ENCODE measurements around the gene HPD. TPM values are rescaled to one million over a fixed set of nuclear protein-coding genes. Genes with fewer than 3 reads are reported as not detected.

Gene HPD
- total and polyA plus RNA-seq, 2 donors (not counting 3 experiments of a cell fraction or from before 2014, with no cell fraction given): not detected

GRCh38 chr12:121858318-121858661, 369 bp downstream of the HPD start:
- CTCF ChIA-PET: no interaction called here
- no peaks in the 10 kb centered on the region for H3K79me2 ChIP-seq (ENCODE audit: control insufficient read depth, insufficient read depth, low read length)

More at GRCh38 chr12:121858318-121858661, 369 bp downstream of the HPD start:
- H3K27ac ChIP-seq (ENCODE audit: insufficient read depth, low read depth, low read length): no peak overlapping the region
- DNase-seq (ENCODE audit: low read depth, low spot score): no peak
- no peak overlapping the region for H3K4me2 ChIP-seq (ENCODE audit: insufficient read depth, low read length)
- dilution Hi-C loops (cut with MboI; ENCODE audit: extremely low pct_ligation_motif_present, low sequenced_read_pairs): no loop called here
- no peak for FAIRE-seq
- no peaks in the 10 kb centered on the region for H4K20me1 ChIP-seq (replicated peaks; ENCODE audit: control insufficient read depth, extremely low read depth, insufficient read depth, low read length)
- H3K4me1 ChIP-seq (ENCODE audit: control insufficient read depth, extremely low read depth, insufficient read depth, low read length): no peaks in the 10 kb centered on the region
- no peak overlapping the region for H2AFZ ChIP-seq (ENCODE audit: low read depth, low read length)
- no peaks in the 10 kb centered on the region for H3K36me3 ChIP-seq (ENCODE audit: control insufficient read depth in 2 of 2, extremely low read depth in 1 of 2, insufficient read depth in 2 of 2, low read length in 2 of 2)
- intact Hi-C loops (cut with micrococcal nuclease): no loop called here
- H3K4me3 ChIP-seq (replicated peaks in 1 of 3; ENCODE audit: insufficient read depth in 1 of 3, low read depth in 1 of 3, low read length in 3 of 3): no peak overlapping the region
- TF ChIP-seq MYC (IDR thresholded peaks at IDR 0.05; ENCODE audit: low read depth, low read length) (no peak), FOS (IDR thresholded peaks at IDR 0.05; ENCODE audit: borderline replicate concordance, insufficient read depth, low read length) (no peak), JUN (IDR thresholded peaks at IDR 0.05; ENCODE audit: borderline replicate concordance, insufficient read depth, insufficient read length, low read depth) (no peak), MAX (IDR thresholded peaks at IDR 0.05; ENCODE audit: insufficient read depth, insufficient read length) (no peak), GATA2 (IDR thresholded peaks at IDR 0.05; ENCODE audit: insufficient read depth, insufficient read length, low read depth, low read length) (no peak), POLR2A (IDR thresholded peaks at IDR 0.05; ENCODE audit: low read depth, low read length) (no peak), EZH2 (IDR thresholded peaks at IDR 0.05; ENCODE audit: borderline replicate concordance, low read depth, low read length, severe bottlenecking) (no peak), POLR2AphosphoS5 (IDR thresholded peaks at IDR 0.05; ENCODE audit: insufficient read depth, low read depth, low read length) (no peak)
- TF ChIP-seq, protein P1, sequence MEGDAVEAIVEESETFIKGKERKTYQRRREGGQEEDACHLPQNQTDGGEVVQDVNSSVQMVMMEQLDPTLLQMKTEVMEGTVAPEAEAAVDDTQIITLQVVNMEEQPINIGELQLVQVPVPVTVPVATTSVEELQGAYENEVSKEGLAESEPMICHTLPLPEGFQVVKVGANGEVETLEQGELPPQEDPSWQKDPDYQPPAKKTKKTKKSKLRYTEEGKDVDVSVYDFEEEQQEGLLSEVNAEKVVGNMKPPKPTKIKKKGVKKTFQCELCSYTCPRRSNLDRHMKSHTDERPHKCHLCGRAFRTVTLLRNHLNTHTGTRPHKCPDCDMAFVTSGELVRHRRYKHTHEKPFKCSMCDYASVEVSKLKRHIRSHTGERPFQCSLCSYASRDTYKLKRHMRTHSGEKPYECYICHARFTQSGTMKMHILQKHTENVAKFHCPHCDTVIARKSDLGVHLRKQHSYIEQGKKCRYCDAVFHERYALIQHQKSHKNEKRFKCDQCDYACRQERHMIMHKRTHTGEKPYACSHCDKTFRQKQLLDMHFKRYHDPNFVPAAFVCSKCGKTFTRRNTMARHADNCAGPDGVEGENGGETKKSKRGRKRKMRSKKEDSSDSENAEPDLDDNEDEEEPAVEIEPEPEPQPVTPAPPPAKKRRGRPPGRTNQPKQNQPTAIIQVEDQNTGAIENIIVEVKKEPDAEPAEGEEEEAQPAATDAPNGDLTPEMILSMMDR (IDR thresholded peaks at IDR 0.05; ENCODE audit: extremely low read depth in 1 of 2, insufficient read depth in 1 of 2, low read depth in 1 of 2, low read length in 2 of 2): no peak
- no peaks in the 10 kb centered on the region for H3K9me1 ChIP-seq (replicated peaks; ENCODE audit: control insufficient read depth, extremely low read depth, insufficient read depth, low read length)
- no peak overlapping the region for H3K9ac ChIP-seq (replicated peaks; ENCODE audit: extremely low read depth, insufficient read depth, low read length)
- no peaks in the 10 kb centered on the region for H3K27me3 ChIP-seq (ENCODE audit: control insufficient read depth in 2 of 2, insufficient read depth in 2 of 2, low read length in 2 of 2)
- POLR2A ChIA-PET: no interaction called here
- no TSS peak for BruUV-seq (replicated peaks)
- H3K9me3 ChIP-seq (replicated peaks; ENCODE audit: control insufficient read depth, insufficient read depth, low read length): no peaks in the 10 kb centered on the region
